ENCODE measurements around the gene CDKL4.

DNA sequence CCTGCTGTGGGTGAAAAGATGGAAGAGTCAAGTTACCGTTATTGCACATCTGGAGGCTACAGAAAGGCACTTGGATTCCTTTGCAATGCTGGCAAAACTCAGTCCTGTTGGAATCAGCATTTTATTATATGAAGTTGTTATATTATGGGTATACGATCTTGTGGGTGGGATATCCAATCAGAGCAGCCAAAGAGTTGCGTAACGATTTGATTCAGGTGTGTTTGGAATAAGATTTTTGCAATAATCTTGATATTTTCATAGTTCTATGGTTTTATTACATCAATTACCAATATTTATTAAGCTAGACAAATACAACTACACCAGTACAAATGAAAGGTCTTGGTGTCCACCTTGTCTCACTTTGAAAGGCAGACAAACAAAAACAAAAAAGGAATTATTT is 65.0 kb downstream of the CDKL4 start:
- TF ChIP-seq, protein P1, sequence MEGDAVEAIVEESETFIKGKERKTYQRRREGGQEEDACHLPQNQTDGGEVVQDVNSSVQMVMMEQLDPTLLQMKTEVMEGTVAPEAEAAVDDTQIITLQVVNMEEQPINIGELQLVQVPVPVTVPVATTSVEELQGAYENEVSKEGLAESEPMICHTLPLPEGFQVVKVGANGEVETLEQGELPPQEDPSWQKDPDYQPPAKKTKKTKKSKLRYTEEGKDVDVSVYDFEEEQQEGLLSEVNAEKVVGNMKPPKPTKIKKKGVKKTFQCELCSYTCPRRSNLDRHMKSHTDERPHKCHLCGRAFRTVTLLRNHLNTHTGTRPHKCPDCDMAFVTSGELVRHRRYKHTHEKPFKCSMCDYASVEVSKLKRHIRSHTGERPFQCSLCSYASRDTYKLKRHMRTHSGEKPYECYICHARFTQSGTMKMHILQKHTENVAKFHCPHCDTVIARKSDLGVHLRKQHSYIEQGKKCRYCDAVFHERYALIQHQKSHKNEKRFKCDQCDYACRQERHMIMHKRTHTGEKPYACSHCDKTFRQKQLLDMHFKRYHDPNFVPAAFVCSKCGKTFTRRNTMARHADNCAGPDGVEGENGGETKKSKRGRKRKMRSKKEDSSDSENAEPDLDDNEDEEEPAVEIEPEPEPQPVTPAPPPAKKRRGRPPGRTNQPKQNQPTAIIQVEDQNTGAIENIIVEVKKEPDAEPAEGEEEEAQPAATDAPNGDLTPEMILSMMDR (IDR thresholded peaks at IDR 0.05), result no peak
- no peak for TF ChIP-seq POLR2A (IDR thresholded peaks at IDR 0.05)
